ENCODE data around the gene DESI1.

GRCh38 chr22:41625577-41625976, 4.7 kb upstream of the DESI1 start:
- TF ChIP-seq POLR2AphosphoS5 (IDR thresholded peaks at IDR 0.05), result no peak
- no peak for TF ChIP-seq CTCF (IDR thresholded peaks at IDR 0.05)
